ENCODE results near the gene BARHL1.

GRCh38 chr9:132614324-132614723, 31.9 kb downstream of the BARHL1 start:
- TF ChIP-seq, protein P1, sequence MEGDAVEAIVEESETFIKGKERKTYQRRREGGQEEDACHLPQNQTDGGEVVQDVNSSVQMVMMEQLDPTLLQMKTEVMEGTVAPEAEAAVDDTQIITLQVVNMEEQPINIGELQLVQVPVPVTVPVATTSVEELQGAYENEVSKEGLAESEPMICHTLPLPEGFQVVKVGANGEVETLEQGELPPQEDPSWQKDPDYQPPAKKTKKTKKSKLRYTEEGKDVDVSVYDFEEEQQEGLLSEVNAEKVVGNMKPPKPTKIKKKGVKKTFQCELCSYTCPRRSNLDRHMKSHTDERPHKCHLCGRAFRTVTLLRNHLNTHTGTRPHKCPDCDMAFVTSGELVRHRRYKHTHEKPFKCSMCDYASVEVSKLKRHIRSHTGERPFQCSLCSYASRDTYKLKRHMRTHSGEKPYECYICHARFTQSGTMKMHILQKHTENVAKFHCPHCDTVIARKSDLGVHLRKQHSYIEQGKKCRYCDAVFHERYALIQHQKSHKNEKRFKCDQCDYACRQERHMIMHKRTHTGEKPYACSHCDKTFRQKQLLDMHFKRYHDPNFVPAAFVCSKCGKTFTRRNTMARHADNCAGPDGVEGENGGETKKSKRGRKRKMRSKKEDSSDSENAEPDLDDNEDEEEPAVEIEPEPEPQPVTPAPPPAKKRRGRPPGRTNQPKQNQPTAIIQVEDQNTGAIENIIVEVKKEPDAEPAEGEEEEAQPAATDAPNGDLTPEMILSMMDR (optimal IDR thresholded peaks at IDR 0.05 in 1 of 3, IDR thresholded peaks at IDR 0.05 in 1 of 3, conservative IDR thresholded peaks at IDR 0.05 in 1 of 3; ENCODE audit: extremely low read depth in 1 of 3, insufficient read depth in 2 of 3, low read length in 3 of 3), result no peak
- no peak for TF ChIP-seq EZH2 (IDR thresholded peaks at IDR 0.05; ENCODE audit: low read length)
